ENCODE results near the gene THTPA. TPM values are rescaled to one million over a fixed set of nuclear protein-coding genes. Genes with fewer than 3 reads are reported as not detected.
A peak's percentile ranks its signal among the peaks of the same experiment; 100 is the strongest.

THTPA gene
- total and polyA plus RNA-seq, 2 of the 13 experiments (the other 11 are each of a cell fraction or from before 2014, with no cell fraction given): 7.4 to 8.7 TPM

DNA sequence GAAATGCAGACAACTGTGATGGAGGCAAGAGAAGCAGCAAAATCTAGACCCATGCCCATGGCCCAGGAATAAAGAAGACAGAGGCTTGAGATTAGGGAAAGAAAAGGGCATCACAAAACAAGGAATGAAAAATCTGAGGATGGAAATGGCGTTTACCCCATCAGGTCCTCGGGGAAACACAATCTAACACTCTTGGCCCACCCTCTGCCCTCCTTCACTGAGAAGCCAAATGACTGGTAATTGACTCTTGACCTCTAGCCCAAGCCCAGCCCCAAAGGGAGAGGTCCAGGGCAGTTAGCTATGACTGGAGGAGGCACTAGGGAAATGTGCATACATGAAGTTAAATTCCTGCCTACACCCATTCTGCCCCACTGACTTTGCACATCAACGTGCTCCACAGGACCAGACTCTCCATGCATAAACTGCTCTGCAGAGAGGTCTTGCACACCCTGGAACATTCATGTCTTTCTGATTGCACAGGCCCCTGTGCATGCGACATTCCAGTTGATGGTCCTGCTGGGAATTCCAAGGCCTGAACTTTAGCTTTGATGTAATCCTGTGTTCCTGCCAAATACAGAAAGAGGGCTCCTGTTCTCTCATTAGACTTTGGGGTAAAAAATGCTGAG is 10.2 kb upstream of the THTPA start (continued):
- TF ChIP-seq KLF9 (CRISPR knock-in tag; IDR thresholded peaks at IDR 0.05; ENCODE audit: low read depth) (no peak), DDIT3 (CRISPR knock-in tag; IDR thresholded peaks at IDR 0.05) (no peak), TP53 (CRISPR knock-in tag; conservative IDR thresholded peaks at IDR 0.05) (no peak), TEAD3 (CRISPR knock-in tag; optimal IDR thresholded peaks at IDR 0.05; ENCODE audit: borderline replicate concordance) (peak; percentile 83)

- H2AFZ ChIP-seq (ENCODE audit: low read length): no peak overlapping the region
- H3K9me3 ChIP-seq (ENCODE audit: low read length): no peaks in the 10 kb centered on the region
- intact Hi-C loops (cut with micrococcal nuclease; ENCODE audit: unreplicated experiment): no loop called here
- H3K4me2 ChIP-seq (ENCODE audit: low read depth, low read length): peak overlapping the region; percentile 10
- H3K36me3 ChIP-seq (replicated peaks in 1 of 2; ENCODE audit: control insufficient read depth in 1 of 2, insufficient read depth in 2 of 2, low read length in 2 of 2): no peaks in the 10 kb centered on the region
- no peaks in the 10 kb centered on the region for H4K20me1 ChIP-seq (ENCODE audit: insufficient read depth, low read length)
- FAIRE-seq (no peak), DNase-seq (ENCODE audit: low spot score) (no peak), ATAC-seq (peak; percentile 37)
- WGBS (ENCODE audit: low lambda C conversion rate): 34% methylated on average over 10 of the region's 10 CpGs
- in situ Hi-C loops (cut with HindIII; ENCODE audit: extremely low pct_ligation_motif_present, low pct_unique_long_range_greater_than_20kb): no loop called here
- H3K4me3 ChIP-seq (replicated peaks in 1 of 3; ENCODE audit: insufficient read depth in 1 of 3, low read depth in 2 of 3, low read length in 3 of 3): no peak overlapping the region
- ChIA-PET CTCF (ENCODE audit: low intra/inter-chr PET ratio, low total read pairs) (no interaction called here), POLR2A (interaction anchor here (0.8 to 1.8 kb wide), 8 partner anchors 8 to 225 kb away, joined by 3 to 11 read pairs (median 4); partner anchors contain the start of gene PABPN1)
- H3K27me3 ChIP-seq (ENCODE audit: control insufficient read depth in 1 of 2, insufficient read depth in 2 of 2, low read length in 2 of 2): no peaks in the 10 kb centered on the region; a peak in 1 of 5 replicates
- BruUV-seq (replicated peaks): no TSS peak
- H3K9ac ChIP-seq (ENCODE audit: insufficient read depth, low read depth, low read length): no peak overlapping the region
- no peak overlapping the region for H3K27ac ChIP-seq (ENCODE audit: extremely low read length, insufficient read depth, low read length)
- H3K79me2 ChIP-seq (ENCODE audit: insufficient read depth, low read length): no peaks in the 10 kb centered on the region
- H3K4me1 ChIP-seq (ENCODE audit: insufficient read depth, low read length): peaks cover 67% of the 10 kb centered on the region
- TF ChIP-seq ZC3H13 (CRISPR knock-in tag; IDR thresholded peaks at IDR 0.05) (no peak), ZNF713 (CRISPR knock-in tag; IDR thresholded peaks at IDR 0.05) (no peak), ZNF484 (CRISPR knock-in tag; IDR thresholded peaks at IDR 0.05; ENCODE audit: borderline replicate concordance, low read depth) (no peak), NFATC3 (CRISPR knock-in tag; IDR thresholded peaks at IDR 0.05) (no peak), ZNF766 (CRISPR knock-in tag; IDR thresholded peaks at IDR 0.05; ENCODE audit: borderline replicate concordance) (no peak), ZNF83 (CRISPR knock-in tag; IDR thresholded peaks at IDR 0.05; ENCODE audit: borderline replicate concordance) (no peak), ZNF781 (CRISPR knock-in tag; IDR thresholded peaks at IDR 0.05; ENCODE audit: borderline replicate concordance, not compliant biosample characterization) (peak; percentile 11), PRDM4 (CRISPR knock-in tag; IDR thresholded peaks at IDR 0.05; ENCODE audit: borderline replicate concordance) (no peak), SATB2 (CRISPR knock-in tag; IDR thresholded peaks at IDR 0.05) (no peak), NONO (IDR thresholded peaks at IDR 0.05) (no peak), NONO (CRISPR knock-in tag; conservative IDR thresholded peaks at IDR 0.05) (no peak), TGIF2 (CRISPR knock-in tag; IDR thresholded peaks at IDR 0.05) (no peak), TMF1 (CRISPR knock-in tag; IDR thresholded peaks at IDR 0.05; ENCODE audit: low read depth) (0 out of 2 replicates have a peak, but pooled peaks have one; percentile 59)
- TF ChIP-seq, protein P1, sequence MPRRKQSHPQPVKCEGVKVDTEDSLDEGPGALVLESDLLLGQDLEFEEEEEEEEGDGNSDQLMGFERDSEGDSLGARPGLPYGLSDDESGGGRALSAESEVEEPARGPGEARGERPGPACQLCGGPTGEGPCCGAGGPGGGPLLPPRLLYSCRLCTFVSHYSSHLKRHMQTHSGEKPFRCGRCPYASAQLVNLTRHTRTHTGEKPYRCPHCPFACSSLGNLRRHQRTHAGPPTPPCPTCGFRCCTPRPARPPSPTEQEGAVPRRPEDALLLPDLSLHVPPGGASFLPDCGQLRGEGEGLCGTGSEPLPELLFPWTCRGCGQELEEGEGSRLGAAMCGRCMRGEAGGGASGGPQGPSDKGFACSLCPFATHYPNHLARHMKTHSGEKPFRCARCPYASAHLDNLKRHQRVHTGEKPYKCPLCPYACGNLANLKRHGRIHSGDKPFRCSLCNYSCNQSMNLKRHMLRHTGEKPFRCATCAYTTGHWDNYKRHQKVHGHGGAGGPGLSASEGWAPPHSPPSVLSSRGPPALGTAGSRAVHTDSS (CRISPR knock-in tag; conservative IDR thresholded peaks at IDR 0.05): no peak
Observed at GRCh38 chr14:23546450-23547035, 9.5 kb upstream of the THTPA start.

All from HepG2 (cell line).